HepG2 (cell line): ENCODE results near the gene KIF1B. TPM values are rescaled to one million over a fixed set of nuclear protein-coding genes. Genes with fewer than 3 reads are reported as not detected.

Source experiments
- CBX2 ChIP-seq, 2 experiments: fragments of 200-600 bp in 1 of 2; sonication (generic); formaldehyde crosslinking in 1 of 2; IDR thresholded peaks; 2 replicates each; pipeline versions ENCODE4 v1.7.0 to v1.8.1; 2018 to 2022; ENCODE audit warnings: low read depth in 2 of 2, low read length in 1 of 2, mild to moderate bottlenecking in 1 of 2, missing genetic modification reagents in 1 of 2
- CCDC6 ChIP-seq: sonication (generic); formaldehyde crosslinking; IDR thresholded peaks from 2 replicates; pipeline ENCODE4 v1.8.1; 2022; ENCODE audit warnings: mild to moderate bottlenecking, missing genetic modification reagents, moderate library complexity
- FOXK1 ChIP-seq: sonication (generic); formaldehyde crosslinking; IDR thresholded peaks from 2 replicates; pipeline ENCODE4 v1.4.0; 2020; ENCODE audit warnings: low read depth, missing genetic modification reagents, borderline replicate concordance
- GFI1 ChIP-seq: sonication (generic); formaldehyde crosslinking; IDR thresholded peaks from 2 replicates; pipeline ENCODE4 v1.5.0; 2020; ENCODE audit warnings: missing genetic modification reagents, mild to moderate bottlenecking, borderline replicate concordance
- HOXA9 ChIP-seq: sonication (generic); formaldehyde crosslinking; IDR thresholded peaks from 2 replicates; pipeline ENCODE4 v1.8.1; 2022; ENCODE audit warnings: missing genetic modification reagents, mild to moderate bottlenecking, moderate library complexity, borderline replicate concordance
- JDP2 ChIP-seq: sonication (generic); formaldehyde crosslinking; IDR thresholded peaks from 2 replicates; pipeline ENCODE4 v1.8.1; 2022; ENCODE audit warnings: missing genetic modification reagents, borderline replicate concordance
- KLF11 ChIP-seq: IDR thresholded peaks from 2 replicates; pipeline ENCODE4 v1.6.1; 2016; ENCODE audit warnings: missing compliant biosample characterization
- KLF16 ChIP-seq, 2 experiments: sonication (generic) in 1 of 2; formaldehyde crosslinking in 1 of 2; IDR thresholded peaks; 2 replicates each; pipeline versions ENCODE4 v1.6.1 to v1.8.0; 2016 to 2023; ENCODE audit warnings: missing genetic modification reagents in 2 of 2, missing compliant biosample characterization in 1 of 2
- NFRKB ChIP-seq: fragments of 450-650 bp; IDR thresholded peaks from 2 replicates; pipeline ENCODE4 v1.6.1; 2017
- PCBP1 ChIP-seq: fragments of 200-400 bp; formaldehyde crosslinking; IDR thresholded peaks from 2 replicates; pipeline ENCODE4 v1.6.1; 2017; ENCODE audit warnings: mild to moderate bottlenecking, low read depth, low read length, borderline replicate concordance
- SRF ChIP-seq: IDR thresholded peaks from 2 replicates; pipeline ENCODE4 v1.6.1; 2011; ENCODE audit warnings: mild to moderate bottlenecking, low read depth, low read length, moderate library complexity
- TBP ChIP-seq: sonication (generic); formaldehyde crosslinking; IDR thresholded peaks from 2 replicates; pipeline ENCODE4 v1.5.0; 2020; ENCODE audit warnings: missing genetic modification reagents
- ZBTB3 ChIP-seq: sonication (generic); formaldehyde crosslinking; IDR thresholded peaks from 2 replicates; pipeline ENCODE4 v1.4.0; 2020; ENCODE audit warnings: low read depth, mild to moderate bottlenecking, moderate library complexity, missing genetic modification reagents, borderline replicate concordance
- ZNF234 ChIP-seq: sonication (generic); formaldehyde crosslinking; conservative IDR thresholded peaks from 2 replicates; pipeline ENCODE4 v1.5.1; 2020; ENCODE audit warnings: mild to moderate bottlenecking, missing genetic modification reagents
- ZNF251 ChIP-seq: sonication (generic); formaldehyde crosslinking; IDR thresholded peaks from 2 replicates; pipeline ENCODE4 v1.9.0; 2021; ENCODE audit warnings: mild to moderate bottlenecking, missing genetic modification reagents
- ZNF484 ChIP-seq: sonication (generic); formaldehyde crosslinking; IDR thresholded peaks from 2 replicates; pipeline ENCODE4 v1.5.1; 2020; ENCODE audit warnings: mild to moderate bottlenecking, low read depth, missing genetic modification reagents, borderline replicate concordance
- ZNF510 ChIP-seq: sonication (generic); formaldehyde crosslinking; IDR thresholded peaks from 2 replicates; pipeline ENCODE4 v1.4.0; 2020; ENCODE audit warnings: low read depth, mild to moderate bottlenecking, missing genetic modification reagents
- ZNF644 ChIP-seq: IDR thresholded peaks from 2 replicates; pipeline ENCODE4 v1.6.1; 2016; ENCODE audit warnings: low read depth
- ZSCAN21 ChIP-seq: sonication (generic); formaldehyde crosslinking; IDR thresholded peaks from 2 replicates; pipeline ENCODE4 v1.8.0; 2022; ENCODE audit warnings: mild to moderate bottlenecking, missing genetic modification reagents, moderate library complexity, borderline replicate concordance
- polyA plus RNA-seq, 8 experiments: library from polyadenylated mRNA; depleted of rRNA in 3 of 8; stranded (reverse) in 7 of 8; unstranded in 1 of 8; fragments of >200 nt; fragmentation: Illumina TruSeq in 4 of 8; extraction: Trizol in 4 of 8; gene quantifications; 2 replicates each; pipeline versions ENCODE4 v1.2.1 to v1.2.3, GENCODE V29; 2011 to 2016; ENCODE audit warnings: low read depth in 4 of 8, missing spikeins in 1 of 8, mixed read lengths in 1 of 8; ENCODE audit not compliant: insufficient read depth in 1 of 8
- total RNA-seq, 5 experiments: library from RNA; depleted of rRNA; stranded (reverse); fragments of >200 nt; fragmentation: Illumina TruSeq; extraction: Trizol; gene quantifications; 2 replicates each; pipeline ENCODE4 v1.2.3, GENCODE V29; 2016; ENCODE audit warnings: low read depth in 1 of 5
- TF ChIP-seq, protein P1 (sequence below): sonication (generic); formaldehyde crosslinking; IDR thresholded peaks from 2 replicates; pipeline ENCODE4 v1.8.1; 2023; ENCODE audit warnings: missing genetic modification reagents, inconsistent platforms, borderline replicate concordance
- TF ChIP-seq, protein P2 (sequence below): sonication (generic); formaldehyde crosslinking; IDR thresholded peaks from 2 replicates; pipeline ENCODE4 v1.4.0; 2020; ENCODE audit warnings: low read depth, missing genetic modification reagents
- TF ChIP-seq, protein P3 (sequence below): sonication (generic); formaldehyde crosslinking; IDR thresholded peaks from 2 replicates; pipeline ENCODE4 v1.5.0; 2020; ENCODE audit warnings: mild to moderate bottlenecking, missing genetic modification reagents, moderate library complexity

Gene KIF1B
- total and polyA plus RNA-seq, 2 of the 13 experiments (the other 11 are each of a cell fraction or from before 2014, with no cell fraction given): 26.7 to 32.5 TPM

DNA sequence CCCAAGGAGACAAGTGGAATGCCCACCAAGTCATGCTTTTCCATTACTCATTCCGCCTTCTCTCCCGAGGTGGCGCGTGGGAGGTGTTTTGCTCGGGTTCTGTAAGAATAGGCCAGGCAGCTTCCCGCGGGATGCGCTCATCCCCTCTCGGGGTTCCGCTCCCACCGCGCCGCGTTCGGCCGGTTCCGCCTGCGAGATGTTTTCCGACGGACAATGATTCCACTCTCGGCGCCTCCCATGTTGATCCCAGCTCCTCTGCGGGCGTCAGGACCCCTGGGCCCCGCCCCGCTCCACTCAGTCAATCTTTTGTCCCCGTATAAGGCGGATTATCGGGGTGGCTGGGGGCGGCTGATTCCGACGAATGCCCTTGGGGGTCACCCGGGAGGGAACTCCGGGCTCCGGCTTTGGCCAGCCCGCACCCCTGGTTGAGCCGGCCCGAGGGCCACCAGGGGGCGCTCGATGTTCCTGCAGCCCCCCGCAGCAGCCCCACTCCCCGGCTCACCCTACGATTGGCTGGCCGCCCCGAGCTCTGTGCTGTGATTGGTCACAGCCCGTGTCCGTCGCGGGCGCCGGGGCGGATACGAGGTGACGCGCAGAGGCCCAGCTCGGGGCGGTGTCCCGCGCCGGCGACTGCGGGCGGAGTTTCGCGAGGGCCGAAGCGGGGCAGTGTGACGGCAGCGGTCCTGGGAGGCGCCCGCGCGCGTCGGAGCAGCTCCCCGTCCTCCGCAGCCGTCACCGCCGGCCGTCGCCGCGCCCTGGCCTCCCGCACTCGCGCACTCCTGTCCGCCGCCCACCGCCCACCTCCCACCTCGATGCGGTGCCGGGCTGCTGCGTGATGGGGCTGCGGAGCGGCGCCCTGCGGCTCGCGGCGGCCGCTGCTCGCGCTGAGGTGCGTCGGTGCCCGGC lies at the start of gene KIF1B (continued):
- TF ChIP-seq GFI1 (CRISPR knock-in tag) (peak; percentile 59; the same call in 1 of the 2 replicates), PCBP1 (no peak), SRF (no peak), KLF11 (CRISPR knock-in tag) (no peak), ZNF644 (CRISPR knock-in tag) (no peak), JDP2 (no peak; the same call in 1 of the 2 replicates), ZNF234 (CRISPR knock-in tag) (no peak), CCDC6 (peak; percentile 23; the same call in 1 of the 2 replicates), CBX2 (IDR thresholded peaks at IDR 0.05; ENCODE audit: low read depth, low read length) (no peak), CBX2 (CRISPR knock-in tag; IDR thresholded peaks at IDR 0.05; ENCODE audit: low read depth) (no peak), FOXK1 (CRISPR knock-in tag) (peak; percentile 47; the same call in 1 of the 2 replicates), NFRKB (no peak), ZNF251 (CRISPR knock-in tag) (no peak), ZNF484 (CRISPR knock-in tag) (no peak), TBP (CRISPR knock-in tag) (no peak; the same call in 1 of the 2 replicates), HOXA9 (CRISPR knock-in tag) (no peak; the same call in 1 of the 2 replicates), ZSCAN21 (no peak; the same call in 1 of the 2 replicates), KLF16 (CRISPR knock-in tag; IDR thresholded peaks at IDR 0.05) (peak in 1 of 2 experiments; percentile 84; a peak in 2 of 4 replicates), ZNF510 (CRISPR knock-in tag) (no peak; the same call in 1 of the 2 replicates), ZBTB3 (CRISPR knock-in tag) (no peak)
- TF ChIP-seq, protein P1, sequence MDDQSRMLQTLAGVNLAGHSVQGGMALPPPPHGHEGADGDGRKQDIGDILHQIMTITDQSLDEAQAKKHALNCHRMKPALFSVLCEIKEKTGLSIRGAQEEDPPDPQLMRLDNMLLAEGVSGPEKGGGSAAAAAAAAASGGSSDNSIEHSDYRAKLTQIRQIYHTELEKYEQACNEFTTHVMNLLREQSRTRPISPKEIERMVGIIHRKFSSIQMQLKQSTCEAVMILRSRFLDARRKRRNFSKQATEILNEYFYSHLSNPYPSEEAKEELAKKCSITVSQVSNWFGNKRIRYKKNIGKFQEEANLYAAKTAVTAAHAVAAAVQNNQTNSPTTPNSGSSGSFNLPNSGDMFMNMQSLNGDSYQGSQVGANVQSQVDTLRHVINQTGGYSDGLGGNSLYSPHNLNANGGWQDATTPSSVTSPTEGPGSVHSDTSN (CRISPR knock-in tag): peak; percentile 98; the same call in 1 of the 2 replicates
- TF ChIP-seq, protein P2, sequence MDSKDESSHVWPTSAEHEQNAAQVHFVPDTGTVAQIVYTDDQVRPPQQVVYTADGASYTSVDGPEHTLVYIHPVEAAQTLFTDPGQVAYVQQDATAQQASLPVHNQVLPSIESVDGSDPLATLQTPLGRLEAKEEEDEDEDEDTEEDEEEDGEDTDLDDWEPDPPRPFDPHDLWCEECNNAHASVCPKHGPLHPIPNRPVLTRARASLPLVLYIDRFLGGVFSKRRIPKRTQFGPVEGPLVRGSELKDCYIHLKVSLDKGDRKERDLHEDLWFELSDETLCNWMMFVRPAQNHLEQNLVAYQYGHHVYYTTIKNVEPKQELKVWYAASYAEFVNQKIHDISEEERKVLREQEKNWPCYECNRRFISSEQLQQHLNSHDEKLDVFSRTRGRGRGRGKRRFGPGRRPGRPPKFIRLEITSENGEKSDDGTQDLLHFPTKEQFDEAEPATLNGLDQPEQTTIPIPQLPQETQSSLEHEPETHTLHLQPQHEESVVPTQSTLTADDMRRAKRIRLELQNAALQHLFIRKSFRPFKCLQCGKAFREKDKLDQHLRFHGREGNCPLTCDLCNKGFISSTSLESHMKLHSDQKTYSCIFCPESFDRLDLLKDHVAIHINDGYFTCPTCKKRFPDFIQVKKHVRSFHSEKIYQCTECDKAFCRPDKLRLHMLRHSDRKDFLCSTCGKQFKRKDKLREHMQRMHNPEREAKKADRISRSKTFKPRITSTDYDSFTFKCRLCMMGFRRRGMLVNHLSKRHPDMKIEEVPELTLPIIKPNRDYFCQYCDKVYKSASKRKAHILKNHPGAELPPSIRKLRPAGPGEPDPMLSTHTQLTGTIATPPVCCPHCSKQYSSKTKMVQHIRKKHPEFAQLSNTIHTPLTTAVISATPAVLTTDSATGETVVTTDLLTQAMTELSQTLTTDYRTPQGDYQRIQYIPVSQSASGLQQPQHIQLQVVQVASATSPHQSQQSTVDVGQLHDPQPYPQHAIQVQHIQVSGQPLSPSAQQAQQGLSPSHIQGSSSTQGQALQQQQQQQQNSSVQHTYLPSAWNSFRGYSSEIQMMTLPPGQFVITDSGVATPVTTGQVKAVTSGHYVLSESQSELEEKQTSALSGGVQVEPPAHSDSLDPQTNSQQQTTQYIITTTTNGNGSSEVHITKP (CRISPR knock-in tag): no peak
- TF ChIP-seq, protein P3, sequence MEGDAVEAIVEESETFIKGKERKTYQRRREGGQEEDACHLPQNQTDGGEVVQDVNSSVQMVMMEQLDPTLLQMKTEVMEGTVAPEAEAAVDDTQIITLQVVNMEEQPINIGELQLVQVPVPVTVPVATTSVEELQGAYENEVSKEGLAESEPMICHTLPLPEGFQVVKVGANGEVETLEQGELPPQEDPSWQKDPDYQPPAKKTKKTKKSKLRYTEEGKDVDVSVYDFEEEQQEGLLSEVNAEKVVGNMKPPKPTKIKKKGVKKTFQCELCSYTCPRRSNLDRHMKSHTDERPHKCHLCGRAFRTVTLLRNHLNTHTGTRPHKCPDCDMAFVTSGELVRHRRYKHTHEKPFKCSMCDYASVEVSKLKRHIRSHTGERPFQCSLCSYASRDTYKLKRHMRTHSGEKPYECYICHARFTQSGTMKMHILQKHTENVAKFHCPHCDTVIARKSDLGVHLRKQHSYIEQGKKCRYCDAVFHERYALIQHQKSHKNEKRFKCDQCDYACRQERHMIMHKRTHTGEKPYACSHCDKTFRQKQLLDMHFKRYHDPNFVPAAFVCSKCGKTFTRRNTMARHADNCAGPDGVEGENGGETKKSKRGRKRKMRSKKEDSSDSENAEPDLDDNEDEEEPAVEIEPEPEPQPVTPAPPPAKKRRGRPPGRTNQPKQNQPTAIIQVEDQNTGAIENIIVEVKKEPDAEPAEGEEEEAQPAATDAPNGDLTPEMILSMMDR (CRISPR knock-in tag): peak; percentile 94
